ENCODE results near the gene RANBP9. TPM values are rescaled to one million over a fixed set of nuclear protein-coding genes. Genes with fewer than 3 reads are reported as not detected.

RANBP9 gene
- total and polyA plus RNA-seq, 2 of the 13 experiments (the other 11 are each of a cell fraction or from before 2014, with no cell fraction given) = 26.6 to 30.6 TPM

GRCh38 chr6:13614126-13614925 is 97.3 kb downstream of the RANBP9 start (continued):
- TF ChIP-seq ZNF710 (CRISPR knock-in tag; IDR thresholded peaks at IDR 0.05; ENCODE audit: borderline replicate concordance) (no peak), MLXIP (CRISPR knock-in tag; IDR thresholded peaks at IDR 0.05; ENCODE audit: borderline replicate concordance) (no peak), ZNF607 (CRISPR knock-in tag; IDR thresholded peaks at IDR 0.05; ENCODE audit: borderline replicate concordance) (no peak), ZNF746 (CRISPR knock-in tag; IDR thresholded peaks at IDR 0.05) (no peak; the same call in 1 of the 2 replicates), ZFP90 (CRISPR knock-in tag; IDR thresholded peaks at IDR 0.05; ENCODE audit: borderline replicate concordance) (no peak), ZFAT (CRISPR knock-in tag; conservative IDR thresholded peaks at IDR 0.05) (no peak), SNAI1 (CRISPR knock-in tag; IDR thresholded peaks at IDR 0.05; ENCODE audit: borderline replicate concordance) (0 out of 2 replicates have a peak, but pooled peaks have one; percentile 40), REPIN1 (CRISPR knock-in tag; IDR thresholded peaks at IDR 0.05; ENCODE audit: borderline replicate concordance, low read depth) (no peak), ZNF362 (CRISPR knock-in tag; IDR thresholded peaks at IDR 0.05; ENCODE audit: borderline replicate concordance) (no peak), XRCC5 (optimal IDR thresholded peaks at IDR 0.05; ENCODE audit: low read length) (peak; percentile 12), SPEN (CRISPR knock-in tag; IDR thresholded peaks at IDR 0.05; ENCODE audit: low read depth) (no peak), ZBTB7B (CRISPR knock-in tag; IDR thresholded peaks at IDR 0.05) (no peak), ZNF737 (CRISPR knock-in tag; IDR thresholded peaks at IDR 0.05; ENCODE audit: borderline replicate concordance) (peak; percentile 81; the same call in 1 of the 2 replicates), NCOA1 (CRISPR knock-in tag; IDR thresholded peaks at IDR 0.05) (0 out of 2 replicates have a peak, but pooled peaks have one; percentile 18), ZMAT3 (CRISPR knock-in tag; conservative IDR thresholded peaks at IDR 0.05) (no peak), ZNF383 (CRISPR knock-in tag; IDR thresholded peaks at IDR 0.05; ENCODE audit: borderline replicate concordance) (no peak), MIER2 (CRISPR knock-in tag; IDR thresholded peaks at IDR 0.05) (no peak), HNF4G (IDR thresholded peaks at IDR 0.05; ENCODE audit: borderline replicate concordance, low read depth, low read length) (no peak), HNF4G (CRISPR knock-in tag; IDR thresholded peaks at IDR 0.05; ENCODE audit: borderline replicate concordance, low read depth) (no peak), NCOR1 (IDR thresholded peaks at IDR 0.05; ENCODE audit: borderline replicate concordance, low read length) (no peak)
- TF ChIP-seq, protein P1, sequence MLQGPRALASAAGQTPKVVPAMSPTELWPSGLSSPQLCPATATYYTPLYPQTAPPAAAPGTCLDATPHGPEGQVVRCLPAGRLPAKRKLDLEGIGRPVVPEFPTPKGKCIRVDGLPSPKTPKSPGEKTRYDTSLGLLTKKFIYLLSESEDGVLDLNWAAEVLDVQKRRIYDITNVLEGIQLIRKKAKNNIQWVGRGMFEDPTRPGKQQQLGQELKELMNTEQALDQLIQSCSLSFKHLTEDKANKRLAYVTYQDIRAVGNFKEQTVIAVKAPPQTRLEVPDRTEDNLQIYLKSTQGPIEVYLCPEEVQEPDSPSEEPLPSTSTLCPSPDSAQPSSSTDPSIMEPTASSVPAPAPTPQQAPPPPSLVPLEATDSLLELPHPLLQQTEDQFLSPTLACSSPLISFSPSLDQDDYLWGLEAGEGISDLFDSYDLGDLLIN (CRISPR knock-in tag; IDR thresholded peaks at IDR 0.05; ENCODE audit: borderline replicate concordance) = no peak
